KMS-11 (cell line): ENCODE results near the gene PRDX3.
A peak's percentile ranks its signal among the peaks of the same experiment; 100 is the strongest.

Experiments
- H2AFZ ChIP-seq: fragments of 200-600 bp; sonication (generic); 2 replicates; pipeline ENCODE4 v1.6.1; 2016; ENCODE audit warnings: antibody characterized with exemption, mixed run types, low read depth
- H3K27ac ChIP-seq: fragments of 200-600 bp; sonication (generic); 2 replicates; pipeline ENCODE4 v1.6.1; 2016; ENCODE audit warnings: mild to moderate bottlenecking, mixed run types
- H3K27me3 ChIP-seq: fragments of 200-600 bp; sonication (generic); 2 replicates; pipeline ENCODE4 v1.6.1; 2017; ENCODE audit warnings: mild to moderate bottlenecking, low read depth, mixed run types, moderate library complexity; ENCODE audit not compliant: insufficient read depth
- H3K36me3 ChIP-seq: fragments of 200-600 bp; sonication (generic); 2 replicates; pipeline ENCODE4 v1.6.1; 2017; ENCODE audit warnings: mild to moderate bottlenecking, mixed run types; ENCODE audit not compliant: insufficient read depth
- H3K4me1 ChIP-seq: fragments of 200-600 bp; sonication (generic); 2 replicates; pipeline ENCODE4 v1.6.1; 2016; ENCODE audit warnings: mild to moderate bottlenecking, low read depth, mixed run types; ENCODE audit not compliant: poor library complexity, severe bottlenecking
- H3K4me2 ChIP-seq: fragments of 200-600 bp; sonication (generic); 2 replicates; pipeline ENCODE4 v1.7.0; 2016; ENCODE audit warnings: mild to moderate bottlenecking, mixed run types
- H3K4me3 ChIP-seq: fragments of 200-600 bp; sonication (generic); IDR thresholded peaks from 2 replicates; pipeline ENCODE4 v1.6.1; 2017; ENCODE audit warnings: low read depth, low read length, mixed read lengths; ENCODE audit not compliant: insufficient read depth
- H3K79me2 ChIP-seq: fragments of 200-600 bp; sonication (generic); 2 replicates; pipeline ENCODE4 v1.6.1; 2016; ENCODE audit warnings: low read depth, mixed run types; ENCODE audit not compliant: insufficient read depth
- H3K9ac ChIP-seq: fragments of 200-600 bp; sonication (generic); 2 replicates; pipeline ENCODE4 v1.6.1; 2016; ENCODE audit warnings: mild to moderate bottlenecking, mixed run types
- H4K20me1 ChIP-seq: fragments of 200-600 bp; sonication (generic); 2 replicates; pipeline ENCODE4 v1.6.1; 2016; ENCODE audit warnings: mild to moderate bottlenecking, mixed run types; ENCODE audit not compliant: insufficient read depth
- CTCF ChIP-seq: fragments of 200-600 bp; sonication (generic); conservative IDR thresholded peaks from 2 replicates; pipeline ENCODE4 v1.6.1; 2017; ENCODE audit warnings: low read depth, mild to moderate bottlenecking, antibody characterized with exemption, low read length, moderate library complexity, mixed read lengths

The PRDX3 gene

GRCh38 chr10:119129721-119130120 is 48.9 kb downstream of the PRDX3 start:
- Histone ChIP-seq H4K20me1 (no peaks in the 10 kb centered on the region), H3K4me2 (no peak overlapping the region), H3K36me3 (peaks cover 11% of the 10 kb centered on the region; the same call in 1 of the 2 replicates), H3K27me3 (no peaks in the 10 kb centered on the region), H3K4me3 (no peak overlapping the region), H3K9ac (no peak overlapping the region), H2AFZ (no peak overlapping the region), H3K27ac (no peak overlapping the region), H3K79me2 (no peaks in the 10 kb centered on the region), H3K4me1 (peaks cover 40% of the 10 kb centered on the region)
- TF ChIP-seq CTCF = no peak

GRCh38 chr10:119125942-119126341 is 52.7 kb downstream of the PRDX3 start:
- H3K4me1 ChIP-seq = peaks cover 34% of the 10 kb centered on the region
- H3K4me2 ChIP-seq = no peak overlapping the region
- peaks cover 4% of the 10 kb centered on the region; the same call in 1 of the 2 replicates for H3K36me3 ChIP-seq
- no peak overlapping the region for H2AFZ ChIP-seq
- no peak overlapping the region for H3K4me3 ChIP-seq
- peaks cover 4% of the 10 kb centered on the region; the same call in 1 of the 2 replicates for H3K79me2 ChIP-seq
- H3K27me3 ChIP-seq = no peaks in the 10 kb centered on the region
- no peak overlapping the region for H3K27ac ChIP-seq
- TF ChIP-seq CTCF = no peak
- H4K20me1 ChIP-seq = no peaks in the 10 kb centered on the region
- no peak overlapping the region for H3K9ac ChIP-seq

- peaks cover 2% of the 10 kb centered on the region; the same call in 1 of the 2 replicates for H3K36me3 ChIP-seq
- no peak for TF ChIP-seq CTCF
- no peaks in the 10 kb centered on the region for H3K27me3 ChIP-seq
- peaks cover 74% of the 10 kb centered on the region for H3K4me1 ChIP-seq
- H2AFZ ChIP-seq = no peak overlapping the region
- peaks cover 4% of the 10 kb centered on the region; the same call in 1 of the 2 replicates for H3K79me2 ChIP-seq
- H3K4me2 ChIP-seq = peak overlapping the region; percentile 98
- peak overlapping the region; percentile 89 for H3K9ac ChIP-seq
- H3K27ac ChIP-seq = peak overlapping the region; percentile 100
- no peak overlapping the region for H3K4me3 ChIP-seq
- no peaks in the 10 kb centered on the region for H4K20me1 ChIP-seq
These were observed 57.7 kb downstream of the PRDX3 start for GRCh38 chr10:119120875-119121274.

GRCh38 chr10:119120413-119120867 is 58.2 kb downstream of the PRDX3 start:
- Histone ChIP-seq H3K4me3 (no peak overlapping the region), H3K9ac (peak overlapping the region; percentile 89), H4K20me1 (no peaks in the 10 kb centered on the region), H3K27ac (peak overlapping the region; percentile 100), H3K79me2 (peaks cover 4% of the 10 kb centered on the region; the same call in 1 of the 2 replicates), H3K4me2 (peak overlapping the region; percentile 98), H3K4me1 (peaks cover 76% of the 10 kb centered on the region), H2AFZ (no peak overlapping the region), H3K36me3 (no peaks in the 10 kb centered on the region), H3K27me3 (no peaks in the 10 kb centered on the region)
- no peak for TF ChIP-seq CTCF
